Stimulated activated naive CD4-positive, alpha-beta T cell (primary cell): Measurements from ENCODE around the gene SARDH.

Source experiments
- DNase-seq, 6 experiments: peaks; one replicate each; lab custom pipeline; 2025; lab: John Stamatoyannopoulos, UW

SARDH gene, protein sequence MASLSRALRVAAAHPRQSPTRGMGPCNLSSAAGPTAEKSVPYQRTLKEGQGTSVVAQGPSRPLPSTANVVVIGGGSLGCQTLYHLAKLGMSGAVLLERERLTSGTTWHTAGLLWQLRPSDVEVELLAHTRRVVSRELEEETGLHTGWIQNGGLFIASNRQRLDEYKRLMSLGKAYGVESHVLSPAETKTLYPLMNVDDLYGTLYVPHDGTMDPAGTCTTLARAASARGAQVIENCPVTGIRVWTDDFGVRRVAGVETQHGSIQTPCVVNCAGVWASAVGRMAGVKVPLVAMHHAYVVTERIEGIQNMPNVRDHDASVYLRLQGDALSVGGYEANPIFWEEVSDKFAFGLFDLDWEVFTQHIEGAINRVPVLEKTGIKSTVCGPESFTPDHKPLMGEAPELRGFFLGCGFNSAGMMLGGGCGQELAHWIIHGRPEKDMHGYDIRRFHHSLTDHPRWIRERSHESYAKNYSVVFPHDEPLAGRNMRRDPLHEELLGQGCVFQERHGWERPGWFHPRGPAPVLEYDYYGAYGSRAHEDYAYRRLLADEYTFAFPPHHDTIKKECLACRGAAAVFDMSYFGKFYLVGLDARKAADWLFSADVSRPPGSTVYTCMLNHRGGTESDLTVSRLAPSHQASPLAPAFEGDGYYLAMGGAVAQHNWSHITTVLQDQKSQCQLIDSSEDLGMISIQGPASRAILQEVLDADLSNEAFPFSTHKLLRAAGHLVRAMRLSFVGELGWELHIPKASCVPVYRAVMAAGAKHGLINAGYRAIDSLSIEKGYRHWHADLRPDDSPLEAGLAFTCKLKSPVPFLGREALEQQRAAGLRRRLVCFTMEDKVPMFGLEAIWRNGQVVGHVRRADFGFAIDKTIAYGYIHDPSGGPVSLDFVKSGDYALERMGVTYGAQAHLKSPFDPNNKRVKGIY

GRCh38 chr9:133737774-133738639 is at the start of gene SARDH:
TSS of gene SARDH (minus strand) at chr9:133738352. CDS start at chr9:133734173, 4,179 bp downstream.
- peak in 3 of 6 experiments; percentile 9 to 32 (median 29) for DNase-seq

GRCh38 chr9:133787754-133788025 is 49.5 kb upstream of the SARDH start:
- DNase-seq = no peak

DNA sequence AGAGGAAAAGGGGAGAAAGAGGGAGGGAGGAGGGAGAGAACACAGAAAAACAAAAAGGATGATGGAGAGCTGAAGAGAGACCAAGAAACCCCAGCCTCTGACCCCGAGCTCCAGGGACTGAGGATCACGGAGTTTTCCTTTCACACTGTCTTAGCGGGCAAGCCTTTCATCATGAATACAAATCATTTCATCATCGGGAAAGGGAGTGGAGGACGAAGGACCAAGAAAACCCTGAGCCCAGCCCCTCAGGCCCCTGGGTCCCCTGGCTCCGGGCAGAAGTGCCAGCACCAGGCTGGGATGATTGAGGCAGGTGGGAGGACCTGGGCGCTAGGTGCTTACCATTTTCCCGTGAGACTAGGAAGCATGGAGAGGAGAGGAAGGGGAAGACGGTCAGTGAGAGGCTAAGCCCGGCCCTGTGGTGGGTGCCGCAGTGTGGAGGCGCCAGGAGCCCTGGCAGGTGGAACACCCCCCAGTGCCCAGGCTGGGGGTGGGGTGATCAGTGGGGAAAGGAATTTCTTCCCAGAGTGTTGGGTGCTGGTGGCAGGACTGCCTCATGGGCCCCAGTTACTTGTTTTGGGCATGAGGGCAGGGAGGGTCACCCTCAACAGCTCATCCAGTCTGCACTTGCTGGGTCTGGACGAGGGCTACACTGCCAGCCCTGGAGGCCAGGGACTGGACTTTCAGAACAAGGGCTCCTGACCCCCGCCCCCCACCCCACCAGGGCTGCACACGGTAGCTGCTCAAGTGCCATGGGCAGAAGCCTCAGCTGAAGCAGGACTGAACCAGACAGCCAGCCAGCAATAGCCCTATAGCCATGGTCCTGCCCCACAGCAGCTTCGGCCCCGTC is 49.0 kb upstream of the SARDH start:
- no peak for DNase-seq

GRCh38 chr9:133786371-133786753 is 48.2 kb upstream of the SARDH start:
- DNase-seq = no peak

GRCh38 chr9:133785753-133786370 is 47.7 kb upstream of the SARDH start:
- DNase-seq = no peak

- DNase-seq = no peak
These were observed 46.8 kb upstream of the SARDH start for GRCh38 chr9:133784731-133785561.

DNA sequence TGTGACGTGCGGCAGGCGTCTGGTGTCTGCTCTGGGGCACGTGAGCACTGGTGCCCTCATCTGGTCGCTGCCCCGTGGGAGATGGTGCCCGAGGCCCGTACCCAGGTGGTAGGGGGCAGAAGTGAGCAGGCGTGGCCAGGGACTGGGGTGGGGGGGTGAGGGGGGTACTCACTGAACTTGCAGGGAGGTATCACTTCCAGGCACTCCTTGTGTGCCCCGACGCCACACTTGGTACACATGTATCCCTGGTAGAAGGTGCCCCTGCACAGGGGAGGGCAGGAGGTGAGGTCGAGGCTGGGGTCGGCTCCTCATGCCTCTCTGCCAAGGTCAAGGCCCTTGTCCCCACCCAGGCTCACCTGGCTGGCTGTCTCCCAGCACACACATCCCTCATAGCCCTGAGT is 45.2 kb upstream of the SARDH start:
- DNase-seq = no peak

GRCh38 chr9:133782157-133783130 is 44.3 kb upstream of the SARDH start:
- DNase-seq = peak; percentile 19 to 59 (median 44)

GRCh38 chr9:133781828-133782135 is 43.6 kb upstream of the SARDH start:
- no peak for DNase-seq

DNA sequence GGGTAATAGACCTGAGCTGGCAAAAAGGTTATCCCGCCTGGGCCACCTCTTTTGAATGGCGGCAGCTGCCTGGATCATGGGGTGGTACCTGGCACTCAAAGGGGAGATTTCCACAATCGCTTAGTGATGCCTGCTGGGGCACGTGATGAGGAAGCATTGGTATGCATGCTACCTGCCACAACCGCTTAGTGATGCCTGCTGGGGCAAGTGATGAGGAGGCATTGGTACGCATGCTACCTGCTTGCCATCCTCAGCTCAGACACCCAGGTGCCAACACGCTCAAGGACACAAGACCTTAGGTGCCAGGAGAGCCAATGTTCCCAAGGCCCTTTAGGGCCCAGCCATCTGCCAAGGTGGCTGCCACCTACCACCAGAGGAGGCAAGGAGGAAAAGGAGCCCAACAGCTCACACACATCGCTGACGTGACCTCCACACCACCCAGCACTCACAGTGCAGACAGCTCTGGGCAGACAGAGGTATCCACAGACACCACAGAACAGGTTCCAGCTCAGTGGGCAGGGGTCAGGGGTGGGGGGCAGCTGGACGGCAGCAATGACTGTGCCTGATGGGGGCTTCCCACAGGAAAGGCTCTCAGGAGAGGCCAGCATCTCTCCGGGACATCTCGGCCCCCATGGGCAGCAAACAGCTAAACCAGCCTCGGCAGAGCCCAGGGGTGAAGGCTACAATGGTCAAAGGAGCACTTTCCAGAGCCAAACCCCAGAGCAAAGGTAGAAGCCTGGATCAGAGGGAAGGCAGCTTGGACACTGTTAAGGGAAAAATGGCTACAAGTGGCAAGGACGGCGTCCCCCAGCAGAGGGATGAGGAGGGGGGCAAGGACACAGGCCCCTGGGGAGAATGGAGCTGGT is 43.0 kb upstream of the SARDH start:
- DNase-seq = no peak

- no peak for DNase-seq
These were observed 42.3 kb upstream of the SARDH start for GRCh38 chr9:133780404-133780945.

GRCh38 chr9:133779516-133780403 is 41.6 kb upstream of the SARDH start:
- DNase-seq = no peak

- no peak for DNase-seq
These were observed 40.9 kb upstream of the SARDH start for GRCh38 chr9:133779081-133779480.

DNA sequence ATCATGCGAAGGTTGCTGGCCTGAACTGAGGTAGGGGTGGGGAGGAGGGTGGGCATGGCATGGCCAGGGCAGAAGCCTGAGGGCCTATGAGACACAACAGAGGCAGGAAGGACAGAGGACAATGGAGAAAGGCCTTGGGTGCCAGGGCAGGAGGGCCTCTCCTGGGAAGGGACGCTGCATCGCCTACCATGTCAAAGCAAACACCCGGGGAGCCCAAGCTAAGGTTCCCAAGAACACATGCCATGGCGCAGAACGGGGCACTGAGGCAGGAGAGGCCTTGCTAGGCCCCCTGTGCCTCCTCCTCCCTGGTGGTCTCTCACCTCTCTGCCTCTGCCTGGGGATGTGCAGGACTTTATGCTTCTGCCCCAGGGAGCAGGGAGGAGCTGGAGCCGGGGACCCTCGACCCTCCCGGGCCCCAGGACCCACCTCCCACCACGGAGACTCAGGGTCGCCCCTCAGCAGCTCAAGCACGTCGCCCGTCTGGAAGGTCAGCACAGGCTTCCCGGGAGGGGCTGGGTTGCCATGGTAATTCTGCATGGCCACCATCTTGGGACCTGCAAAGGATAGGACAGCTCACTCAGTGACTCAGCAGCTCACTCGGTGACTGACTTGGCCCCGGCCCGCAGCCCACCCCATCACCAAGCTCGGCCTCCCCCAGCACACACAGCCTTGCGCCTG is 40.3 kb upstream of the SARDH start:
- DNase-seq = no peak

GRCh38 chr9:133777871-133778270 is 39.7 kb upstream of the SARDH start:
- DNase-seq = no peak
